ENCODE results near the gene KIF5A.
"Not testable (repeated sequence)": the region's sequence is repeated elsewhere in the genome, so short reads cannot be mapped to it uniquely, and the experiment has no call there.

The KIF5A gene

DNA sequence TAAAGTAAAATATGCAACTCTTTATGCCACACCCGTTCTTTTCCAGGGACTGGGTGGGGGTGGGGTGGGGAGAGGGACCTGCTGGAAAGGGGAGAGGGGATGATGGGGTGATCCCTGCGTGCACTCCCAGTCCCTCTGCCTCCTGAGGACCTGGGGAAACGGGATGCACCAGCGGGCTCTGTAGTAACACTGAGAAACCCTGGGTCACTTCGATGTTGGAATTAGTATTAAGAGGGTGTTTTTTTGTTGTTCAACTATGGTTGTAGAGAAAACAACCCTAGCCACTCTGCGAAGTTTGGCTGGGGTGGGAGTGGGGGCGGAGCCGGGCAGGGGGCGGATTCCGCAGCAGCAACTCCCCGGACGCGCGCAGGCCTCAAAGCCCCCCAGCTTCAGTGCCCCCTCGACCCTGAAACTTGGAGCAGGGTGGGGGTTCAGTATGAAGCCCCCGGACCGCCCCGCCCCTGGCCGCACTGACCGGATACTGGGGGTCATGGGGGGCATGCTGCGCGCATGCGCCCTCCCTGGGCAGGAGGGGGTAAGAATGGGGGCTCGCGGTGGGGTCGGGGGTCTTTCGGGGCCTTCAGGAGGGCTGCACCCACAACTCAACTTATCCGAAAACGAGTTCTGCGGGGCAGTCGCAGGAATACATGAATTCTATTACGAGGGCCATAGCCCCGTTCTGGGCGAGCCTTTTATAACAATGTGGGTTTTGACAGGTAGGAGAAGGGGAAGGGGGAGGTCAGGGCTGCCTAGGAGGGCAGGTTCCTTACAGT is 60.1 kb downstream of the KIF5A start:
- DNase-seq: no peak

DNA sequence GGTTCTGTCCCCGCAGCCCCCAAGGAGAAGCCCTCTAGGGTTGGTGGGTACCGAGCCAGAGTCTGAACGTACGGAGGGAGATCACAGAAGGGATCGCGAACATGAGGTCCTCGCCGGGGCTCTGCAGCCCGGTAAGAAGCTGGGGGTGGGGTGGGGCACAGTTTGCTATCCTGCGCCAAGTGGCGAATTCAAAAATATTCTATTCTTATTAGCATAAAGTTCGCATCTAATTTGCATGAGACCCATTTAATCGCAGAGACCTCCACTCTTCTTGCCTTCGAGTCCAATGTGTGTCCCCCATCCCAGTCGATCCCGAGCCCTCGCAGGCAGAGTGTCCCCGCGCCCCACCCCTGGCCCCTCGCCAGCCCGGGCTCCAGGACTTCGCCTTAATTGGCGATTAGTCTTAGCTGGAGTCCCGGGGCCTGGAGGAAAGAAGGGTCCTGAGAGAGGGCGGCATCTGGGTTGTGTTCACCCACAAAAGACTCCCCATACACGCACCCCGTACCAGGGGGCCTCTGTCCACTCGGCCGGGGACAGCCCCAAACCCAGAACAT is 60.8 kb downstream of the KIF5A start:
- no peak for DNase-seq

- peak; percentile 52 for DNase-seq
Measured at GRCh38 chr12:57611108-57611826, 61.4 kb downstream of the KIF5A start, which contains the start of gene ARHGEF25. TSS of gene ARHGEF25 (plus strand) at chr12:57611435. CDS start at chr12:57611895, 460 bp downstream.

DNA sequence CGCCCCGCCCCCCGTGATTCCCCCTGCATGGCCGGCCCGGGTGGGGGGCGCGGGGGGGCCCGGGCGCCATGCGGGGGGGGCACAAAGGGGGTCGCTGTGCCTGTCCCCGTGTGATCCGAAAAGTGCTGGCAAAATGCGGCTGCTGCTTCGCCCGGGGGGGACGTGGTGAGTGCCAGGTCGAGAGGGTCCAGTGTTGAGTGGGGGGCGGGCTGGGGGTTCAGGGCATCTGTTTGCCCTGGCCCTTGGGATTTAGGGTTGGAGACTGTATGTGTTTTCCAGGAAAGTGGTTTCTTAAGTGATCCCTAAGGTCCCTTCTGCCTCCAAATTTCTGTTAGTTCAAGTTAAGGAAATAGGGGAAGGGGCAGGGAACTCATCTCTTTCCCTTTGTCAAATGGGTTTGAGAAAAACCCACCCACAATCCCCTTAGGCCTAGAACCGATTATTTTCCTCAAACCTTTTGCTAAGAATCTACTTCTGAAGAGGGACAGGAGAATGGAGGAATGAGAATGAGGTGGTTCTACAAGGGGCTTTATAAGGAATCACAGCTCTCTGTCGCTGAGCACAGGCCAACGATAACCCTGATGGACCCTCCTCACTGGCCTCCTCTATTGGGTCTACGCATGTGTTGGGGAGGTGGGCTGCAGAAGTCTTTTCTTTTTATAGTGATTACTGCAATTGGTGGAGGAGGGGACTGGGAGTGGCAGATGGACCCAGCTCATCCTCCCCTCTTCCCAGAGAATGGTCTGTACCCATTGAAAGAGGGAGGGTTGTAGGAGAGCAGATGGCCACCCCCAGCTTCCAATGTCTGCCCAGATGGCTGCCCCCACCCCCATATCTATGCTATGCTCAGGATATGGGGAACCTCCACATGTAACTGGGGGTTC is 62.2 kb downstream of the KIF5A start:
- DNase-seq: no peak

DNA sequence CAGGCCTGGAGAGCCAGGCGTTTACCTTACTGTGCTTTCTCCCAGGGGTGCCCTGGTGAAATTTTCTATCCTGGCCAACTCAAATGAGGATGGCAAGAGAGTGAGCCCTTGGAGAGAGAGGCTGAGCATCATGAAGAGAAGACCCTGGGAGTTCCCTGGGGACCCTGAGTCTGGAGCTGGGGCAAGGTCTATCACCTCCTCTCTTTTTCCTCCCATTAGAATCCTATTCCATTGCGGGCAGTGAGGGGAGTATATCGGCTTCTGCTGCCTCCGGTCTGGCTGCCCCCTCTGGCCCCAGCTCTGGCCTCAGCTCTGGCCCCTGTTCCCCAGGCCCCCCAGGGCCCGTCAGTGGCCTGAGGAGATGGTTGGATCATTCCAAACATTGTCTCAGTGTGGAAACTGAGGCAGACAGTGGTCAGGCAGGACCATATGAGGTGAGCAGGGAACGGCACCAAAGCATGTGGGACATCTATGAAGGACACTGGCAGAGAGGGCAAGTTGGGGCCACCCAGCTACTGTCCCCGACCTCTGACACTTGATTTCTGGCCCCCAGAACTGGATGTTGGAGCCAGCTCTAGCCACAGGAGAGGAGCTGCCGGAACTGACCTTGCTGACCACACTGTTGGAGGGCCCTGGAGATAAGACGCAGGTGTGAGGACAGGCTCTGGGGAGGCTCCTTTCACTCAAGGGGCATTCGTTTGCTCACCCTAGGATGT is 63.0 kb downstream of the KIF5A start:
- no peak for DNase-seq

GRCh38 chr12:57613427-57614109 is 63.7 kb downstream of the KIF5A start:
- no peak for DNase-seq

GRCh38 chr12:57614178-57614947 is 64.5 kb downstream of the KIF5A start:
- no peak for DNase-seq

- DNase-seq: no peak
Measured at GRCh38 chr12:57614948-57615500, 65.2 kb downstream of the KIF5A start.

- DNase-seq: no peak
Measured at GRCh38 chr12:57615637-57616036, 65.8 kb downstream of the KIF5A start.

GRCh38 chr12:57616383-57617101 is 66.7 kb downstream of the KIF5A start:
- no peak for DNase-seq

DNA sequence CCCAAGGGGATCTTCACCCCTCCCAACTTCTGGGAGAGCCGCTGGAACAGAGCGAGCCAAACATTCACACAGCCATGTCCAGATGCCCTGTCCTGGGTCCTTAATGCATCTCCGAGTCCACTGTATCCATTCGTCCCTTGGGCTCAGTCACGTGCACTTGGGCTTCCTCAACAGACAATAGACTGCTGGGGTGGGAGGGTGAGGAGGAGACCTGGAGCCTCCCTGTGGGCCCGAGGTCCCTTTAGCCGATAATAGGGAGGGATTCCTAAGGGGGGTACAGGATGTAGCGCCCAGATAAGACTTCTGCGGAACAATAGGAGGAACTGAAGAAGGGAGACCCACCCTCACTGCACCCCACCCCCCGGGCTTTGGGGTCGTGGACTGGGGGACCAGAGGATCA is 68.1 kb downstream of the KIF5A start:
- no peak for DNase-seq

- DNase-seq: not testable (repeated sequence)
Measured at GRCh38 chr12:57618431-57618830, 68.6 kb downstream of the KIF5A start.

DNA sequence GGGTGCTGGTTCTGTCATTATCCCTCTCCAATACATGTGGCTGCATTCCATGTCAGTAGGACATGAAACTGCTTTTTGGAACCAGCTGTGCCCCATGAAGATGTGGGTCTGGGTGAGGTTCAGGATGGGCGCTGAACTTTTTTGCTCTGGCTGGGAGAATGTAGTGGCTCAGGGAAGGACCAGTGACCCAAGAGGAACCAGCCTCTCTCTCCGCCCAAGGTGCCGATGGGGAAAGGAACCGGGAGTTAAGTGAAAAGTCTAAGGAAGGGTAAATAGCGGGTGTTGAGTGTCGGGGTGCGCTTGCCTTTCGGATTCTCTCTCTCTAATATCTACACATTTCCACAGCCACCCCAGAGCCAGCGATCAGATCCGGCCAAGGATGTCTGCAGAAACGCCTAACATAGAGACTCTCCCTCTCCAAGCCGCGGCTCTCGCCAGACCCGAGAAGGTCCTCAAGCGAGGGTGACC is 69.2 kb downstream of the KIF5A start:
- DNase-seq: no peak

- DNase-seq: peak; percentile 44
Measured at GRCh38 chr12:57619434-57620244, 69.8 kb downstream of the KIF5A start.

DNA sequence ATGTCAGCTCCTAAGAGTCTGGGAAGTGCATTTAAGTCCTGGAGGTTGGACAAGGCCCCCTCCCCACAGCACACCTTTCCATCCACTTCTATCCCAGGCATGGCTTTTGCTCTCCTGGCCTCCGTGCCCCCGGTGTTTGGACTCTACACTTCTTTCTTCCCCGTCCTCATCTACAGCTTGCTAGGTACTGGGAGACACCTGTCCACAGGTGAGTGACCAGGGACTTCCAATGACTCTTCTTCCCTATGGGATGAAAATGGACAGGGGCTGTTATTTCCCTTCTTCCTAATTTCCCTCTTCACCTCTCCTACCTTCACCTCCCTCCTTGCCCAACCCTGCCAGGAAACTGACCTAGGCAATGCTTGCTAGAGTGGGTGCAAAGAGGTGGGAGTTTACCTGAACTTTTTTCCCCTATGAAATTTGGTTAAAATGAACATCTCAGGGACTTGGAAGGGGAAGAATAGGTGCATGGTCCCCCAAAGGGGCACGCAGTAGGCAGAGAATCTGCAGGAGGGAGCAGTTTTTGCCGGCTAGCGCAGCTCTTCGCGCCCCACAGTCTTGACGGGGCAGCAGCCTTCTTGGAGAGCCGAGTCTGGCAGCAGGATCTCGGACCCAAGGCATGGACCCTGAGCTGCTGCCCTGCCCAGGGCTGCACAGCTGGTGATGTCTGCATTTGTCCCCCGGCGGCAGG is 70.5 kb downstream of the KIF5A start:
- no peak for DNase-seq

DNA sequence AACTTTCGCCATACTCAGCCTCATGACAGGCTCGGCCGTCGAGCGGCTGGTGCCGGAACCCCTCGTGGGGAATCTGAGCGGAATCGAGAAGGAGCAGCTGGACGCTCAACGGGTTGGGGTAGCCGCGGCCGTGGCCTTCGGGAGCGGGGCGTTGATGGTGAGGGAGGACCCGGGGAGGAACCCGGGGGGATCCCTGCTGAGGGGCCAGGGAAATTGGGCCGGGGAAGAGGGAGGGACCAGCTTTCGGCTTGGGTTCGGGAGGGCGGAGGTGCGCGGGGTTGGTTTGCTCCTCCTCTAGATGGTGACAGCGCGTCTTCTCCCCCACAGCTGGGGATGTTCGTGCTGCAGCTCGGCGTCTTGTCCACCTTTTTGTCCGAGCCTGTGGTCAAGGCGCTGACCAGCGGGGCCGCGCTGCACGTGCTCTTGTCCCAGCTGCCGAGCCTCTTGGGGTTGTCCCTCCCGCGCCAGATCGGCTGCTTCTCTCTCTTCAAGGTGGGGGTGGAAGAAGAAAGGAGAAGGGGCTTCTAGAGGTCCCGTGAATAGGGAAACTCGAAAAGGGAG is 71.2 kb downstream of the KIF5A start:
- peak; percentile 45 for DNase-seq

GRCh38 chr12:57621497-57622292 is 71.9 kb downstream of the KIF5A start:
- DNase-seq: peak; percentile 69
